GM23338 (cell line): Measurements from ENCODE around the gene ATAD5. TPM values are rescaled to one million over a fixed set of nuclear protein-coding genes. Genes with fewer than 3 reads are reported as not detected.

Source experiments
- ATAC-seq: fragments of 200-7000 bp; cut with Tn5 transposase; 3 replicates; pipeline ENCODE4 v1.9.1; 2020
- DNase-seq: peaks from one replicate; pipeline ENCODE4 v3.0.0-alpha.2; 2015; ENCODE audit warnings: low spot score
- H2AFZ ChIP-seq: fragments of 200-600 bp; sonication (generic); 2 replicates; pipeline ENCODE4 v1.8.0; 2016; ENCODE audit warnings: antibody characterized with exemption, mild to moderate bottlenecking, moderate library complexity
- H3F3A ChIP-seq: fragments of 200-600 bp; sonication (generic); replicated peaks from 2 replicates; pipeline ENCODE4 v1.8.0; 2017; ENCODE audit warnings: antibody characterized with exemption, mixed run types, low read depth
- H3K27ac ChIP-seq: fragments of 200-600 bp; sonication (generic); 2 replicates; pipeline ENCODE4 v1.6.1; 2016; ENCODE audit warnings: low read depth
- H3K27me3 ChIP-seq: fragments of 200-600 bp; sonication (generic); 2 replicates; pipeline ENCODE4 v1.8.0; 2016; ENCODE audit warnings: mild to moderate bottlenecking, mixed run types, moderate library complexity; ENCODE audit not compliant: insufficient read depth
- H3K36me3 ChIP-seq: fragments of 200-600 bp; sonication (generic); 2 replicates; pipeline ENCODE4 v1.8.0; 2016; ENCODE audit warnings: mild to moderate bottlenecking; ENCODE audit not compliant: insufficient read depth
- H3K4me1 ChIP-seq: fragments of 200-600 bp; sonication (generic); 2 replicates; pipeline ENCODE4 v1.8.0; 2016; ENCODE audit warnings: mild to moderate bottlenecking, moderate library complexity; ENCODE audit not compliant: insufficient read depth
- H3K4me2 ChIP-seq: fragments of 200-600 bp; sonication (generic); 2 replicates; pipeline ENCODE4 v1.7.1; 2017; ENCODE audit warnings: mixed run types
- H3K4me3 ChIP-seq: fragments of 200-600 bp; sonication (generic); 2 replicates; pipeline ENCODE4 v1.6.1; 2016; ENCODE audit warnings: mixed run types
- H3K79me2 ChIP-seq: fragments of 200-600 bp; sonication (generic); replicated peaks from 2 replicates; pipeline ENCODE4 v1.8.0; 2017; ENCODE audit warnings: mild to moderate bottlenecking; ENCODE audit not compliant: insufficient read depth
- H3K9me2 ChIP-seq: fragments of 200-600 bp; sonication (generic); 2 replicates; pipeline ENCODE4 v1.8.0; 2017; ENCODE audit not compliant: insufficient read depth
- H4K20me1 ChIP-seq: fragments of 200-600 bp; sonication (generic); replicated peaks from 2 replicates; pipeline ENCODE4 v1.8.0; 2017; ENCODE audit warnings: mild to moderate bottlenecking; ENCODE audit not compliant: insufficient read depth
- H3K27ac Mint-ChIP-seq: 2 replicates; pipeline ENCODE4 v1.8.0; 2020; ENCODE audit warnings: inconsistent platforms, mild to moderate bottlenecking, moderate library complexity, mixed read lengths
- H3K27me3 Mint-ChIP-seq: 3 replicates; pipeline ENCODE4 v1.8.0; 2022; ENCODE audit warnings: low read depth, mild to moderate bottlenecking, moderate library complexity, mixed read lengths, inconsistent platforms; ENCODE audit not compliant: insufficient read depth, poor library complexity
- H3K36me3 Mint-ChIP-seq: 3 replicates; pipeline ENCODE4 v1.8.0; 2021; ENCODE audit warnings: low read depth, mild to moderate bottlenecking, inconsistent platforms, moderate library complexity, mixed read lengths
- H3K4me1 Mint-ChIP-seq: 3 replicates; pipeline ENCODE4 v1.8.0; 2020; ENCODE audit warnings: mild to moderate bottlenecking, inconsistent platforms, mixed read lengths
- H3K4me3 Mint-ChIP-seq: 3 replicates; pipeline ENCODE4 v1.8.0; 2021; ENCODE audit warnings: moderate library complexity, mild to moderate bottlenecking, inconsistent platforms, mixed read lengths
- H3K9me3 Mint-ChIP-seq: 3 replicates; pipeline ENCODE4 v1.8.0; 2020; ENCODE audit warnings: moderate library complexity, mild to moderate bottlenecking, inconsistent platforms, mixed read lengths
- EZH2 ChIP-seq: fragments of 200-600 bp; sonication (generic); IDR thresholded peaks from one replicate; pipeline ENCODE4 v1.8.0; 2017; ENCODE audit warnings: antibody characterized with exemption, mild to moderate bottlenecking, low read depth; ENCODE audit not compliant: unreplicated experiment
- JUNB ChIP-seq: IDR thresholded peaks from one replicate; pipeline ENCODE4 v1.6.1; 2016; ENCODE audit warnings: antibody characterized with exemption; ENCODE audit not compliant: unreplicated experiment
- POLR2AphosphoS5 ChIP-seq: IDR thresholded peaks from 2 replicates; pipeline ENCODE4 v1.6.1; 2016; ENCODE audit warnings: antibody characterized with exemption, low read depth
- REST ChIP-seq: IDR thresholded peaks from one replicate; pipeline ENCODE4 v1.6.1; 2018; ENCODE audit warnings: antibody characterized with exemption; ENCODE audit not compliant: unreplicated experiment
- STAT1 ChIP-seq: IDR thresholded peaks from one replicate; pipeline ENCODE4 v1.6.1; 2016; ENCODE audit warnings: antibody characterized with exemption; ENCODE audit not compliant: unreplicated experiment
- polyA plus RNA-seq: library from polyadenylated mRNA; unstranded; fragments of >200 nt; fragmentation: Nextera tagmentation; extraction: Ambion mirVana; gene quantifications from 2 replicates; pipeline ENCODE4 v1.2.1, GENCODE V29; 2016
- total RNA-seq: library from RNA; depleted of rRNA; stranded (reverse); fragments of >200 nt; shearing (Covaris generic); gene quantifications from 2 replicates; pipeline ENCODE4 v1.2.3, GENCODE V29; 2014
- TF ChIP-seq, protein P1 (sequence below), 2 experiments: fragments of 200-600 bp in 1 of 2; sonication (generic) in 1 of 2; conservative IDR thresholded peaks; 2 replicates each; pipeline versions ENCODE4 v1.5.1 to v1.6.1; 2016 to 2017; ENCODE audit warnings: antibody characterized with exemption in 2 of 2, low read depth in 2 of 2, mild to moderate bottlenecking in 2 of 2, moderate library complexity in 1 of 2

The ATAD5 gene
- total and polyA plus RNA-seq, 2 experiments from 2014 or later, result 24.2 to 30.9 TPM

DNA sequence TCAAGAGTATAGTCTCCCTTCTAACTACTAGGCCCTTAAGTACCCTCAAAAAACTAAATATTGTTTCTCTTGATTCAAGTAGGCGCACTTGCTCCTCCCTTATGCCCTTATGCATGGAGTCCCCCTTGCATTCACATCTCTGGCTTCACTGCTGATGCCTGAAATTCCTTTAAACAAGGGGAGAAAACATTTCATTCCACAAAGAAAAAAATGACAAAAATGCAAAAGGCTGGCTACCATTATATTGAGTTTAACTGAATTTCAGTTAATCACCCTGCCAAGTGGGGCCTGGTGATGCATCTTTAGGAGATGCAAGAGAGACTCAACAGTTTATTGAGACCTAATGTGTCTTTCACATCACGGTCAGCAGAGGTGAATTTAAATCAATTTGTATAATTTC lies 42.8 kb upstream of the ATAD5 start:
- H3K27ac Mint-ChIP-seq, result no peak overlapping the region
- Histone ChIP-seq H3K4me3 (no peak overlapping the region), H4K20me1 (peaks cover 4% of the 10 kb centered on the region; the same call in 1 of the 2 replicates), H3K36me3 (peaks cover 14% of the 10 kb centered on the region; the same call in 1 of the 2 replicates), H3K4me1 (no peaks in the 10 kb centered on the region), H3K27me3 (no peaks in the 10 kb centered on the region), H3K79me2 (no peaks in the 10 kb centered on the region), H3K27ac (peak overlapping the region; percentile 84), H3K4me2 (no peak overlapping the region), H3F3A (peaks cover 45% of the 10 kb centered on the region), H3K9me2 (no peaks in the 10 kb centered on the region), H2AFZ (no peak overlapping the region)
- peaks cover 20% of the 10 kb centered on the region for H3K27me3 Mint-ChIP-seq
- H3K9me3 Mint-ChIP-seq, result no peaks in the 10 kb centered on the region
- TF ChIP-seq REST (no peak), EZH2 (no peak), STAT1 (no peak)
- DNase-seq (peak; percentile 17), ATAC-seq (no peak)
- H3K4me1 Mint-ChIP-seq, result no peaks in the 10 kb centered on the region; the same call in 2 of the 3 replicates
- H3K36me3 Mint-ChIP-seq, result peaks cover 76% of the 10 kb centered on the region
- no peak overlapping the region for H3K4me3 Mint-ChIP-seq

- peak overlapping the region; percentile 7; the same call in 1 of the 2 replicates for H3K27ac ChIP-seq
- no peaks in the 10 kb centered on the region for H3K79me2 ChIP-seq
- no peak for ATAC-seq
- peaks cover 17% of the 10 kb centered on the region; the same call in 1 of the 2 replicates for H3K36me3 ChIP-seq
- H3K27me3 ChIP-seq, result no peaks in the 10 kb centered on the region
- Mint-ChIP-seq H3K4me3 (no peak overlapping the region), H3K4me1 (no peaks in the 10 kb centered on the region; the same call in 2 of the 3 replicates), H3K9me3 (no peaks in the 10 kb centered on the region), H3K27ac (no peak overlapping the region), H3K27me3 (peaks cover 20% of the 10 kb centered on the region), H3K36me3 (peaks cover 74% of the 10 kb centered on the region)
- H2AFZ ChIP-seq, result no peak overlapping the region
- no peaks in the 10 kb centered on the region for H3K9me2 ChIP-seq
- H3K4me3 ChIP-seq, result no peak overlapping the region
- peaks cover 47% of the 10 kb centered on the region for H3F3A ChIP-seq
- H3K4me2 ChIP-seq, result no peak overlapping the region
- DNase-seq, result no peak
- no peaks in the 10 kb centered on the region for H3K4me1 ChIP-seq
- peaks cover 4% of the 10 kb centered on the region for H4K20me1 ChIP-seq
- no peak for TF ChIP-seq STAT1
- no peak for TF ChIP-seq REST
- TF ChIP-seq, protein P1, sequence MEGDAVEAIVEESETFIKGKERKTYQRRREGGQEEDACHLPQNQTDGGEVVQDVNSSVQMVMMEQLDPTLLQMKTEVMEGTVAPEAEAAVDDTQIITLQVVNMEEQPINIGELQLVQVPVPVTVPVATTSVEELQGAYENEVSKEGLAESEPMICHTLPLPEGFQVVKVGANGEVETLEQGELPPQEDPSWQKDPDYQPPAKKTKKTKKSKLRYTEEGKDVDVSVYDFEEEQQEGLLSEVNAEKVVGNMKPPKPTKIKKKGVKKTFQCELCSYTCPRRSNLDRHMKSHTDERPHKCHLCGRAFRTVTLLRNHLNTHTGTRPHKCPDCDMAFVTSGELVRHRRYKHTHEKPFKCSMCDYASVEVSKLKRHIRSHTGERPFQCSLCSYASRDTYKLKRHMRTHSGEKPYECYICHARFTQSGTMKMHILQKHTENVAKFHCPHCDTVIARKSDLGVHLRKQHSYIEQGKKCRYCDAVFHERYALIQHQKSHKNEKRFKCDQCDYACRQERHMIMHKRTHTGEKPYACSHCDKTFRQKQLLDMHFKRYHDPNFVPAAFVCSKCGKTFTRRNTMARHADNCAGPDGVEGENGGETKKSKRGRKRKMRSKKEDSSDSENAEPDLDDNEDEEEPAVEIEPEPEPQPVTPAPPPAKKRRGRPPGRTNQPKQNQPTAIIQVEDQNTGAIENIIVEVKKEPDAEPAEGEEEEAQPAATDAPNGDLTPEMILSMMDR (conservative IDR thresholded peaks at IDR 0.05; ENCODE audit: low read depth in 2 of 2), result no peak
- TF ChIP-seq JUNB, result no peak
- TF ChIP-seq POLR2AphosphoS5, result no peak
Measured at GRCh38 chr17:30790279-30790678, 41.5 kb upstream of the ATAD5 start.
